NCI-H146 treated with DMSO at 0.1 percent for 48 hours (cell line): ENCODE measurements around the gene BUD13.
A peak's percentile ranks its signal among the peaks of the same experiment; 100 is the strongest.

ENCODE experiments used
- DNase-seq: peaks from one replicate; lab custom pipeline; 2025; ENCODE audit not compliant: unreplicated experiment; lab: John Stamatoyannopoulos, UW

Gene BUD13

DNA sequence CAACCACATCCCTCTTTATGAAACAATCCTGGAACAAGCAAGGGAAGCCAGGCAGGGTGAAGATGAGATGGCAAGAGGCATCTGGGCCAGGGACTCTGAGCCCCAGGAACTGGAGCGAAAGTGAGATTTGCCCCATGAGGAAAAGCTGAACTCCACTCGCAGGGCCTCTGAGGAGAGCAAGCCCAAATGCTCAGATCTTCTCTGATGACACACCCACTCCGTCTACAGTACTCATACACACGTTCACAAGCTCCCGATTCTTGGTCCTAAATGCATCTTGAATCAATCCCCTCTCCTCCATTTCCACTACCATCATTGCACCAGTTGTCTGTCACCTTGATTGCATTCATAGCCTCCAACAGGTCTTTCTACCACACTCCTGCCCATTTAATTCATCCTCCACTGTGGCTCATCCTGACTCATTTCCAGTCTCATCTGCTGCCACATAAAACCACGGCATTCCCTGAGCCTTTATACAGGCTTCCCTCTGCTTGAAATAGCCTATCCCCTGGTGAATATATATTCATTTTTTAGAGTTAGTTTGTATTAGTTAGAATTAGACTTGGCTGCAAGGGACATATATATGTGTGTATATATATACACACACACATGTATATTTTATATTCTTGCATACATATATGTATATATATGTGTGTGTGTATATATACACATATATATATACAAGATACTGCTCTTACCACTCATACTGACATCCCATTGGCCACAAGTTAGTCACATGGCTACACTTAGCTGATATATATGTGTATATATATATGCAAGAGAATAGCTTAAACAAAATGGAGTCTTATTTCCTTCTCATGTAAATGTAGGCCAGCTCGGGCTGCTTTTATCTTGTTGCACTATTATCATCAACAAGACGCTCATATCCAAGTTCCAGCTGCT, 20.3 kb upstream of the BUD13 start:
- no peak for DNase-seq

- no peak for DNase-seq
These were observed 19.5 kb upstream of the BUD13 start for GRCh38 chr11:116792144-116792868.

DNA sequence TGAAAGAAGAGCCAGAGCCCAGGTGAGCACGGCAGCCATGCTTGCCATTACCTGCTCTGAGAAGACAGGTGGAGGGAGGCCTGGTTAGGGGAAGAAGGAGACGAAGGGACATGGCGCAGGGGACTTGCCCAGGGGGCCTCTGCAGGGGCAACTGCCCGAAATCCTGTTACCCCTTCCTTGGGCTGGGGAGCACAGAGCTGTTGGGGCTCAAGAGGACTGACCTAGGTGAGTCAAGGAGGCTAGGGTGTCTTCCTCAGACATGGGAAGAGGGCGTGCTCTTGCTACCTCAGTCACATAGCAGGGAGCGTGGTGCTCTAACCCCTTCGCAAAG, 19.0 kb upstream of the BUD13 start, which contains the start of gene APOA5:
Gene APOA5, minus strand, starts transcription at position 67 of the 331 bp plus-strand sequence. Its CDS starts 19 bp downstream, at position 48.
- DNase-seq = no peak

DNA sequence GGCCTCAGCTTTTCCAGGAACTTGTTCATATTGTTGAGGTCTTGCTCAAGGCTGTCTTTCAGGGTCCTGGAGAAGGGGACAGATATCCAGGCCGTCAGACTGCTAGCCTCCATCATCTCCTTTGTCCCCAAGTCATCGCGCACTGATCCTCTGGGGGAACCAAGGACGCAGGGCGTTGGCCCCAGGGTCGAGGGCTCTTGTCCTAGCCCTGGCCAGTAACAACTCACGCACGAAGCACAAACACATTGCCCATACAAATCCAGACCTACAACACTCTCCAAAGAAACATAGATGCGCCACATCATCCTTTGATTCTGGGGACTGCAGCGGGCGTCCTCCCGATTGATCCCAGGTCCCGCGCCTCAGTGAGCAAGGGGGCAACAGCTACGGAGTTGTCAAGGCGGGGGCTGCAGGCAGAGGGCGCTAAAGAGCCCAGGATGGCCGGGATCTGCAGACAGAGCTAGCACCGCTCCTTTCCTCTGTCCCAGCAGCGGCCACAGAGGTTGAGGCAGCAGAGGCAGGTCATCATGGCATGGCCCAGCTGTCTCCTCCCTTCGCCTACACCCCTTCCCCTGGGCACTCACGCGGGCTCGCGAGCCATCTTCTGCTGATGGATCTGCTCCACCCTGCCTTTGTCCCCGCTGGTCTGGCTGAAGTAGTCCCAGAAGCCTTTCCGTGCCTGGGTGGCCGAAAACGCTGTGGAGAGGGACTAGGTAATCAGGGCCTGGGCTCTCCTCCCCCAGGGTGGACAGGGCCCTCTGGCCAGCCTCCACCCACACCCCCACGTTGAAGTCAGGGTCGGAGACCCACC, 18.4 kb upstream of the BUD13 start:
- DNase-seq = peak; percentile 28

DNA sequence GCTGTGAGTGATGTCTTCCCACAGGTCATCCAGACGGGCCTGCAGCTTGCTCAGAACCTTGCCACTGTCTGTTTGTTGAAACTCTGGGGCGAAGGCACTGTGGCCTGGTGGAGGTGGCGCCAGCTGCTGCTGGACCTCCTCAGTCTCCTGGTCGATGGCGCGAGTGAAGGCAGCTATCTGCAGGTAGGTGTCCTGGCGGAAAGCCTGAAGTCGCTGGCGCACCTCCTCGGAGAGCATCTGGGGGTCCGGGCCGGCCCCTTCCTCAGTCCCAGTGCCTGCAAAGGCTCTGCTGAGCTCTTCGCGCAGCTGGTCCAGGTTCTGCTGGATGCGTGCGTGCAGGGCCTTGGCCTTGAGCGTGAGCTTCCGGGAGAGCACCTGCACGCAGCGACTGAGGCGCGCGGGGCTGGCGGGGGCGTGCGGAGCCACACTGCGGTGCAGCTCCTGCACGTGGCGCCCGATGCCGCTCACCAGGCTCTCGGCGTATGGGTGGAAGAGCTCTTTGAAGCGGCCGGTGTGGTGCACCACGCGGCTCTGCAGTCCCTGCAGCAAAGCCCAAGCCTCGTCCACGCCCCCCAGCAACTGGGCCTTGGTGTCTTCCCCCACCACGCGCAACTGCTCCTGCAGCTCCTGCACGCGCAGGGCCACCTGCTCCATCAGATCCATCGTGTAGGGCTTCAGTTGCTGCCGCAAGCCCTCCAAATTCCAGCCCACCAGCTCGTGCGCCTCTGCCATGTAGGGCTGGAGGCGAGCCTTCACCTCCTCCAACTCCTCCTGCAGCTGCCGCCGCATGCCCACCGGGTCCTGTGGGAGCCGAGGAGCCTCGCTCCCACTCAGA, 17.6 kb upstream of the BUD13 start:
- DNase-seq = no peak

DNA sequence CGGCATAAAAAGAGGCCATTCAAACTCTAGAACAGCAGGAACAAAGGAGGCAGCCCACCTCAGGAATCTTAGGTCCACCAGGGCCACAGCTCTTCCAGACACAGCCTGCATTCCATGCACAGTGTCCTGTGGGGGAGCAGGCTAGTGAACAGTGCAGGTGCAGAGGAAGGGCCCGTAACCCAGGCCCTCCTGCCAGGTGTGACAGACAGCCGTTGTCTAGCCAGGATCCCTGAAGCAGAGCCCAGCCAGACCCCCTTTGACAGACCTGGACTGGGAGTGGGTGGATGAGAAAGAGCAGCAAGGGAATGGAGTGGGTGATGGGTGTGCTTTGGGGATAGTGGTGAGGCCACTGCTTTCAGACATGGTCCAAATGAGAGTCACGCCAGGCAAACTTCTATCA, 16.2 kb upstream of the BUD13 start:
- DNase-seq = no peak

- DNase-seq = no peak
These were observed 15.7 kb upstream of the BUD13 start for GRCh38 chr11:116788534-116788933.

- DNase-seq = peak; percentile 49
These were observed 15.1 kb upstream of the BUD13 start, which contains the start of gene ZPR1 for GRCh38 chr11:116787786-116788486. ZPR1 (minus strand) TSS chr11:116788023; CDS start chr11:116787990, 33 bp downstream.

DNA sequence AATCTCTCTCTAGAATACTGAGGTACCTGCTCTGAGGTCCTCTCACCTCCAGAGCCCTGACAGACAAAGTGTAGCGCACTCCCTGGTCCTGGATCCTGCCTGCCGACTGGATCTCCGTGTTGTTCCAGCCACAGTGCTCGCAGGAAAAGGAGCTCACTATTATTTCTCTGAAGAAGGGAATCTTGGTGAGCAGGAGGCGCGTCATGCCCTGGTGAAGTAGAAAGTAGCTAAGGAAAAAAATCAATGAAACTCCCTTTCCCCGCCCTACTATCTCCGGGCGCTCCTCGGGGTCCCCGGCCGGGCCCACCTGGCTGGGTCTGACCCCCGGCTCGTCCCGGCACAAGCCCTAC, 14.6 kb upstream of the BUD13 start:
- no peak for DNase-seq

DNA sequence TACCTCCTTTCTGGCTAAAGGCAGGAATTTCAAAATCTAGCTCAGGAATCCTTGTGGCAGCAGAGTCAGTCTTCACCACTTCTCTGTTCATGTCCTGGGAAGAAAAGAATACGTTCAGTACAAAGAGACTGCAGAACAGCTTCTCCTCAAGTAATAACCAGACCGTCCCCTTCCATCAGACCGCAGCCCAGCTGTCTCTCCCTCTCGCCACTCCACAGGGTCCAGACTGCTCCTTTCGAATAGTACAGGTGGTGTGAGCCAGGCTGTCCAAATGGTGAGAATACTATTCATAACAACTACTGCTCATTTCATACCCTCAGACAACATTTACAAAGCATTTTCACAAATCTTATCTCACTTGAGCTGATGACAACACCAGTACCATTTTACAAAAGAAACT, 14.2 kb upstream of the BUD13 start:
- DNase-seq = no peak

DNA sequence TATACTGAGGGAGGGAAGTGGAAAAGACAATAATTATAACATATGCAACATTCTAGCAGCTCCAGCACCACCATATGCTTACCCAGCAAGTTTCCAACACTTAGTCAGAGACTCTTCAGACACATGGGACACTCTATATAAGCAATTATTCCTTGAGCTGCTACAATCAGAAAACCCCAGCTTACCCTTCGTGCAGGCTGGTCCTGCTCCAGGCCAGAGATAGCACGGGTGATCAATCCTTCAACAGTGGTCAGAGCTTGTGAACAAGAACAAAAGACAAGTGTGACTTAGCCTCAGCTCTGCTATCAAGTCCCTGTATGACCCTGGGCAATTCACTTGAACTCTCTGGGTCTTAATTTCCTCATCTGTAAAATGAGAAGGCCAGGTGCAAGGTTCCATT, 13.5 kb upstream of the BUD13 start:
- no peak for DNase-seq

GRCh38 chr11:116782728-116783127, 9.9 kb upstream of the BUD13 start:
- DNase-seq = no peak

- no peak for DNase-seq
These were observed 5.8 kb upstream of the BUD13 start for GRCh38 chr11:116778556-116778955.

DNA sequence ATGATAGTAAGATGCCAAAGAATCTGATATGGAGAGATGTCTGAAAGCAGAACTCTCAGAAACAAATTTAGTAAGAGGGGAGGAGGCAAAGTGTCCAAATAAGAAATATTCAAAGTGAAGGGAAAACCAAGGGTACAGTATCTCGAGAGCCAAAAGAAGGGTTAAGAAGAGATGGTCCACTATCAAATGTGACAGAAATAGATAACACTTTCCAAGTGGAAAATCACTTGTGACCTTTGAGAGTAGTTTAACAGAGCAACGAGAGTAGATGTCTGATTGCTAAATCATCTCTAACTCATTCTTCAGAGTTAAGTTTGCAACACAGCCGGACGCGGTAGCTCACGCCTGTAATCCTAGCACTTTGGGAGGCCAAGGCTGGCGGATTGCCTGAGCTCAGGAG, 4.3 kb upstream of the BUD13 start:
- no peak for DNase-seq

DNA sequence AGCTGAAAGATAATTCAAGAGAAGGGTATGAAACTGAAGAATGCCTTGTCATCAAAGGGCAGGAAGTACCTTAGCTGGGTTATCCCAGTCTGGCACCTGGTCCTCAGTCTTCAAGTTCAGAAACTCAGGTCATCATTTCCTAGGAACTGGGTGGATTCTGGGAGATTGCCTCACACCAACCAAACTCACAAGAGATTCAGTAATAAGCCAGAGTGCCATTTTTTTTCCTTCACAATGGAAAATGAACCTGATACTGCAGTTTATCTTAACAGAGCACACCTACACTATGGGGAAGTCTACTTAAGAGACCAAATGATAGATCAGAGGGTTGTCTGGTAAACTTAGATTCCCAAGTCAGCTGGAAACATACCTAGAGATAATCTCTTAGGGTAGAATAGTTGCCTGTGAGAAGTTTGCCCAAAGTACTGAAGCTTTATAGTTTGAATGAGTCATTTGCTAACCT, 3.8 kb upstream of the BUD13 start:
- no peak for DNase-seq

DNA sequence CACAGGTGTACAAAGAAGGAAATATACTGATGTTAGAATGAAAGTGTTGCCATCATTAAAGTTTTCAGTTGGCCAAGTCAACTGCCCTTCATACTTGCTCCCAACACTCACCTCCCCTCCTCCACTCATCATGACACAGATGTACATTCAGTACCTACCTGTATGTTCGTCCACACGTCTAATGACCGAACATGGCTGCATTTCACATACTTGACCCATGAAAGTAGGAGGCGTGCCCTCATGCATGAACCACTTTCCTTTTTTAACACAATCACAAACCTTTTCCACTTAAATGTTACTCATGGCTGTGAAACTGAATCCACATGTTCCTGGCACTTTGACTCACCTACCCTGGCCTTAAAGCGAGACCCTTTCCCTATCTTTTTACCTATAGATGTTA, 3.2 kb upstream of the BUD13 start:
- DNase-seq = no peak

- no peak for DNase-seq
These were observed 1.9 kb upstream of the BUD13 start for GRCh38 chr11:116774661-116775060.

DNA sequence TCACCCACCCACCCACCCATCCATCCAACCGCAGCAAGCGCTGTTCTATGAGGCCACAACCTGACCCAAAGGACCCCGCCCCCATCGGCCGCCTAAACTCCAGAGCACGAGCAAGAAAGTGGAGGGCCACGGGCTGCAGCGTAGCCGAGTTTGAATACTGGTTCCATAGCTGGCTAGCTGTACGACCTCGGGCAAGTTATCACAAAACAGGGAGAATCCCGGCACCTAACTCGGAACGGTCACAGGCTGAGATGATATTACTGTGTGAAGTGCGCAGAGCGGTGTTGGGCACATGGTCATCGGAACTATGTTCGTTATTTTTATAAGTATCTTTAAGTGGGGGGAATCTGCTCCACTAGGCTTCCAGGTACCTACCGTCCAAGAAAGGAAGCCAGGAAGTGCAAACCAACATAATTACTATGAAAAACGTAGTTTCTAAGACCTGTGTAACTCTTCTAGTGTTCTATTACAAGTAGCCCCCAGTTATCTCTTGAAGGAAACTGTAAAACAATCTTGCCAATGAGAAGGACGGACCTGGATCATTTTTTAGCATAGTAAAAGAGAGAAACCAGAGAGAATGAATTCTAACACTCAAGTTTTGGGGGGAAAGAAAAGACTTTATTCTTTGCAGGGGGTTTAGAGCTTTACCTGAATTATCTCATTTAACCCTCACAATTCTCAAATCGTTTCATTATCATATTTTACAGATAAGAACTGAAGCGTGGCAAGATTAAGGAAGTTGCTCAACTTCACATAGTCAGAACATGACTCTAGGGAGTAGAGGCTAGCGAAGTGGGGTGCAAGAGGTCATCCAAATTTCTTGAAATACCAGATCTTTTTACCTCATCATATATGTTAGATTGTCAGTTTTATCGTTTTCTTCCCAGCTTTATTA, 663 bp upstream of the BUD13 start:
- peak; percentile 69 for DNase-seq

GRCh38 chr11:116771935-116772334, 852 bp downstream of the BUD13 start:
- no peak for DNase-seq
